ENCODE results near the gene RPTOR.

Gene RPTOR

GRCh38 chr17:80667462-80668277 is 123.0 kb downstream of the RPTOR start:
- H3K27ac ChIP-seq, result no peak overlapping the region
- H3K4me3 ChIP-seq, result no peak overlapping the region
- TF ChIP-seq CTCF (IDR thresholded peaks at IDR 0.05), result no peak
- DNase-seq (ENCODE audit: low spot score), result no peak

- TF ChIP-seq CTCF (IDR thresholded peaks at IDR 0.05), result no peak
- Histone ChIP-seq H3K27ac (no peak overlapping the region), H3K4me3 (no peak overlapping the region)
- no peak for DNase-seq (ENCODE audit: low spot score)
Observed at GRCh38 chr17:80668375-80669148, 123.9 kb downstream of the RPTOR start.

- Histone ChIP-seq H3K4me3 (no peak overlapping the region), H3K27ac (no peak overlapping the region)
- DNase-seq (ENCODE audit: low spot score), result no peak
- TF ChIP-seq CTCF (IDR thresholded peaks at IDR 0.05), result no peak
Observed at GRCh38 chr17:80671039-80671824, 126.6 kb downstream of the RPTOR start.

- Histone ChIP-seq H3K27ac (no peak overlapping the region), H3K4me3 (no peak overlapping the region)
- TF ChIP-seq CTCF (IDR thresholded peaks at IDR 0.05), result no peak
- DNase-seq (ENCODE audit: low spot score), result no peak
Observed at GRCh38 chr17:80671825-80672110, 127.1 kb downstream of the RPTOR start.

- DNase-seq (ENCODE audit: low spot score), result no peak
- no peak overlapping the region for H3K4me3 ChIP-seq
- no peak for TF ChIP-seq CTCF (IDR thresholded peaks at IDR 0.05)
- no peak overlapping the region for H3K27ac ChIP-seq
Observed at GRCh38 chr17:80673152-80673920, 128.7 kb downstream of the RPTOR start.

GRCh38 chr17:80675438-80676095 is 130.9 kb downstream of the RPTOR start:
- Histone ChIP-seq H3K4me3 (no peak overlapping the region), H3K27ac (no peak overlapping the region)
- TF ChIP-seq CTCF (IDR thresholded peaks at IDR 0.05), result no peak
- no peak for DNase-seq (ENCODE audit: low spot score)

Measured in coronary artery (tissue), 2 donors.